ENCODE results near the gene SLC37A1. TPM values are rescaled to one million over a fixed set of nuclear protein-coding genes. Genes with fewer than 3 reads are reported as not detected.

The SLC37A1 gene
- total and polyA plus RNA-seq, 9 of the 15 experiments (the other 6 are each of a cell fraction or from before 2014, with no cell fraction given): 0.06 to 3.4 (median 0.40) TPM

- TF ChIP-seq KLF10 (CRISPR knock-in tag; IDR thresholded peaks at IDR 0.05): no peak
- TF ChIP-seq HNRNPH1 (optimal IDR thresholded peaks at IDR 0.05; ENCODE audit: low read depth, low read length): no peak
- TF ChIP-seq CCAR2 (IDR thresholded peaks at IDR 0.05; ENCODE audit: low read depth, low read length): no peak
- TF ChIP-seq EP400 (IDR thresholded peaks at IDR 0.05): no peak
- TF ChIP-seq LCOR (CRISPR knock-in tag; IDR thresholded peaks at IDR 0.05): peak; percentile 87
- TF ChIP-seq, protein P1, sequence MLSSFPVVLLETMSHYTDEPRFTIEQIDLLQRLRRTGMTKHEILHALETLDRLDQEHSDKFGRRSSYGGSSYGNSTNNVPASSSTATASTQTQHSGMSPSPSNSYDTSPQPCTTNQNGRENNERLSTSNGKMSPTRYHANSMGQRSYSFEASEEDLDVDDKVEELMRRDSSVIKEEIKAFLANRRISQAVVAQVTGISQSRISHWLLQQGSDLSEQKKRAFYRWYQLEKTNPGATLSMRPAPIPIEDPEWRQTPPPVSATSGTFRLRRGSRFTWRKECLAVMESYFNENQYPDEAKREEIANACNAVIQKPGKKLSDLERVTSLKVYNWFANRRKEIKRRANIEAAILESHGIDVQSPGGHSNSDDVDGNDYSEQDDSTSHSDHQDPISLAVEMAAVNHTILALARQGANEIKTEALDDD (IDR thresholded peaks at IDR 0.05): peak; percentile 51; the same call in 1 of the 2 replicates
- TF ChIP-seq JUN (IDR thresholded peaks at IDR 0.05; ENCODE audit: borderline replicate concordance, low read depth, low read length): peak; percentile 28; the same call in 1 of the 2 replicates
- TF ChIP-seq JUN (CRISPR knock-in tag; IDR thresholded peaks at IDR 0.05; ENCODE audit: borderline replicate concordance): no peak
- TF ChIP-seq POLR2B (IDR thresholded peaks at IDR 0.05; ENCODE audit: low read depth, partially characterized antibody): no peak
- no peak for TF ChIP-seq RBBP5 (IDR thresholded peaks at IDR 0.05; ENCODE audit: borderline replicate concordance, insufficient read depth, low read length, poor library complexity, severe bottlenecking)
- peak; percentile 92 for TF ChIP-seq MEIS2 (IDR thresholded peaks at IDR 0.05; ENCODE audit: partially characterized antibody)
- no peak for TF ChIP-seq ZNF23 (CRISPR knock-in tag; IDR thresholded peaks at IDR 0.05)
- TF ChIP-seq MLLT1 (IDR thresholded peaks at IDR 0.05): peak in 1 of 2 experiments; percentile 87; a peak in 2 of 4 replicates
- no peak for TF ChIP-seq SMAD1 (IDR thresholded peaks at IDR 0.05; ENCODE audit: low read depth, low read length, partially characterized antibody)
- TF ChIP-seq, protein P2, sequence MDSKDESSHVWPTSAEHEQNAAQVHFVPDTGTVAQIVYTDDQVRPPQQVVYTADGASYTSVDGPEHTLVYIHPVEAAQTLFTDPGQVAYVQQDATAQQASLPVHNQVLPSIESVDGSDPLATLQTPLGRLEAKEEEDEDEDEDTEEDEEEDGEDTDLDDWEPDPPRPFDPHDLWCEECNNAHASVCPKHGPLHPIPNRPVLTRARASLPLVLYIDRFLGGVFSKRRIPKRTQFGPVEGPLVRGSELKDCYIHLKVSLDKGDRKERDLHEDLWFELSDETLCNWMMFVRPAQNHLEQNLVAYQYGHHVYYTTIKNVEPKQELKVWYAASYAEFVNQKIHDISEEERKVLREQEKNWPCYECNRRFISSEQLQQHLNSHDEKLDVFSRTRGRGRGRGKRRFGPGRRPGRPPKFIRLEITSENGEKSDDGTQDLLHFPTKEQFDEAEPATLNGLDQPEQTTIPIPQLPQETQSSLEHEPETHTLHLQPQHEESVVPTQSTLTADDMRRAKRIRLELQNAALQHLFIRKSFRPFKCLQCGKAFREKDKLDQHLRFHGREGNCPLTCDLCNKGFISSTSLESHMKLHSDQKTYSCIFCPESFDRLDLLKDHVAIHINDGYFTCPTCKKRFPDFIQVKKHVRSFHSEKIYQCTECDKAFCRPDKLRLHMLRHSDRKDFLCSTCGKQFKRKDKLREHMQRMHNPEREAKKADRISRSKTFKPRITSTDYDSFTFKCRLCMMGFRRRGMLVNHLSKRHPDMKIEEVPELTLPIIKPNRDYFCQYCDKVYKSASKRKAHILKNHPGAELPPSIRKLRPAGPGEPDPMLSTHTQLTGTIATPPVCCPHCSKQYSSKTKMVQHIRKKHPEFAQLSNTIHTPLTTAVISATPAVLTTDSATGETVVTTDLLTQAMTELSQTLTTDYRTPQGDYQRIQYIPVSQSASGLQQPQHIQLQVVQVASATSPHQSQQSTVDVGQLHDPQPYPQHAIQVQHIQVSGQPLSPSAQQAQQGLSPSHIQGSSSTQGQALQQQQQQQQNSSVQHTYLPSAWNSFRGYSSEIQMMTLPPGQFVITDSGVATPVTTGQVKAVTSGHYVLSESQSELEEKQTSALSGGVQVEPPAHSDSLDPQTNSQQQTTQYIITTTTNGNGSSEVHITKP (IDR thresholded peaks at IDR 0.05; ENCODE audit: partially characterized antibody): no peak
- no peak for TF ChIP-seq ZNF507 (tag; conservative IDR thresholded peaks at IDR 0.05)
- no peak for TF ChIP-seq ZNF124 (CRISPR knock-in tag; IDR thresholded peaks at IDR 0.05)
- no peak for TF ChIP-seq FOXJ2 (tag; IDR thresholded peaks at IDR 0.05)
- no peak for TF ChIP-seq KDM4B (IDR thresholded peaks at IDR 0.05; ENCODE audit: borderline replicate concordance in 2 of 2, low read depth in 1 of 2)
- no peak for TF ChIP-seq RFX5 (IDR thresholded peaks at IDR 0.05; ENCODE audit: low read depth, low read length)
- no peak for TF ChIP-seq ZNF586 (CRISPR knock-in tag; conservative IDR thresholded peaks at IDR 0.05)
- no peak for TF ChIP-seq ATF1 (CRISPR knock-in tag; IDR thresholded peaks at IDR 0.05)
- TF ChIP-seq ATF1 (tag; IDR thresholded peaks at IDR 0.05): 0 out of 2 replicates have a peak, but pooled peaks have one; percentile 13
- TF ChIP-seq GTF2E2 (tag; IDR thresholded peaks at IDR 0.05): no peak
These were observed 46.3 kb upstream of the SLC37A1 start (continued) for GRCh38 chr21:42467140-42467983.

Measured in K562 (cell line).